DND-41 (cell line): ENCODE results near the gene MCF2L2.

Experiments used
- ATAC-seq: fragments of 200-7000 bp; cut with Tn5 transposase; 3 replicates; pipeline ENCODE4 v1.9.1; 2021; ENCODE audit warnings: low read depth; ENCODE audit not compliant: insufficient read depth
- DNase-seq: peaks from one replicate; pipeline ENCODE4 v3.0.0-alpha.2; 2020
- H2AFZ ChIP-seq: 2 replicates; pipeline ENCODE4 v1.6.0; 2012; ENCODE audit warnings: low read depth, low read length
- H3K27ac ChIP-seq: 2 replicates; pipeline ENCODE4 v1.5.1; 2012; ENCODE audit warnings: low read length, inconsistent platforms
- H3K27me3 ChIP-seq: fragments of 200-600 bp; sonication (generic); 2 replicates; pipeline ENCODE4 v1.6.0; 2012; ENCODE audit warnings: low read length, mild to moderate bottlenecking, inconsistent platforms; ENCODE audit not compliant: insufficient read depth, poor library complexity
- H3K36me3 ChIP-seq: 2 replicates; pipeline ENCODE4 v1.5.1; 2012; ENCODE audit warnings: low read length, inconsistent platforms; ENCODE audit not compliant: insufficient read depth
- H3K4me1 ChIP-seq: 2 replicates; pipeline ENCODE4 v1.5.1; 2012; ENCODE audit warnings: mild to moderate bottlenecking, low read length; ENCODE audit not compliant: insufficient read depth
- H3K4me2 ChIP-seq: 2 replicates; pipeline ENCODE4 v1.6.0; 2012; ENCODE audit warnings: mild to moderate bottlenecking, moderate library complexity, low read length, inconsistent platforms; ENCODE audit not compliant: insufficient read depth
- H3K4me3 ChIP-seq, 2 experiments: fragments of 200-600 bp in 1 of 2; shearing (Covaris generic) in 1 of 2; 2 replicates each; pipeline ENCODE4 v1.5.1; 2012 to 2016; ENCODE audit warnings: inconsistent platforms in 2 of 2, low read length in 2 of 2, mild to moderate bottlenecking in 2 of 2, low read depth in 1 of 2, moderate library complexity in 1 of 2
- H3K79me2 ChIP-seq: 2 replicates; pipeline ENCODE4 v1.6.0; 2012; ENCODE audit warnings: low read length, inconsistent platforms; ENCODE audit not compliant: insufficient read depth
- H3K9ac ChIP-seq: 2 replicates; pipeline ENCODE4 v1.6.0; 2012; ENCODE audit warnings: low read depth, mild to moderate bottlenecking, inconsistent platforms, low read length, moderate library complexity
- H3K9me3 ChIP-seq: 2 replicates; pipeline ENCODE4 v1.5.1; 2012; ENCODE audit warnings: low read length, moderate library complexity, mild to moderate bottlenecking, inconsistent platforms; ENCODE audit not compliant: insufficient read depth, severe bottlenecking
- H4K20me1 ChIP-seq: 2 replicates; pipeline ENCODE4 v1.6.0; 2012; ENCODE audit warnings: low read length; ENCODE audit not compliant: insufficient read depth
- EZH2 ChIP-seq: IDR thresholded peaks from 3 replicates; pipeline ENCODE4 v1.6.1; 2012; ENCODE audit warnings: borderline replicate concordance, low read depth, mild to moderate bottlenecking, moderate library complexity, low read length, inconsistent platforms; ENCODE audit not compliant: severe bottlenecking
- TF ChIP-seq, protein P1 (sequence below): IDR thresholded peaks from 2 replicates; pipeline ENCODE4 v1.5.1; 2012; ENCODE audit warnings: borderline replicate concordance, low read length, moderate library complexity, mild to moderate bottlenecking; ENCODE audit not compliant: poor library complexity, severe bottlenecking; ENCODE audit errors: extremely low read depth

MCF2L2 gene

DNA sequence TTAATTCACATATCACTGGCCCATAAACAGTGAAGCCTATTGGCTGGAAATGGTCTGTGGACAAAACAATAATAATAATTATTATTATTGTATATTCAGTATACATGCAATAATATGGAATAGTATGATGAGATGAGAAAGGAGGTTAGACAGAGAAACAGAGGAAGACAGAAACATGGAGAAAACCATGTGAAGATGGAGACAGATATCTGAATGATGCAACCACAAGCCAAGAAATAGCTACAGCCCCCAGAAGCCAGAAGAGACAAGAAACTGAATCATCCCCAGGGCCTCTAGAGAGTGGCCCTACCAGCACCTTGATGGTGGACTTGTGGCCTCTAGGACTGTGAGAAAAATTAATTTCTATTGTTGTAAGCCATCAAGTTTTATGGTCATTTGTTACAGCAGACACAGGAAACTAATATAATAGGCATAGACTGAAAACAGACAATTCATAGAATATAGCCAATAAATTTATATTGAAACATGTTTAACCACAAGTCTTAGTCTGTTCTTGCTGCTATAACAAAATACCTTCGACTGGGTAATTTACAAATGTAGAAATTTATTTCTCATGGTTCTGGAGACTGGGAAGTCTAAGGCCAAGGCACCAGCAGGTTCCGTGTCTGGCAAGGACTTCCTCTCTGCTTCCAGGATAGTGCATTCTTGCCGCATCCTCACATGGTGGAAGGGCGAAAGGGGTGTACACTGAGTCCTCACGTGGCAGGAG lies 31.6 kb downstream of the MCF2L2 start:
- no peak for DNase-seq
- Histone ChIP-seq H2AFZ (no peak overlapping the region), H3K4me3 (no peak overlapping the region), H3K79me2 (no peaks in the 10 kb centered on the region), H3K27me3 (peaks cover 6% of the 10 kb centered on the region), H3K4me1 (no peaks in the 10 kb centered on the region), H3K4me2 (no peak overlapping the region), H3K9ac (no peak overlapping the region), H4K20me1 (peaks cover 3% of the 10 kb centered on the region; the same call in 1 of the 2 replicates), H3K9me3 (no peaks in the 10 kb centered on the region), H3K27ac (no peak overlapping the region), H3K36me3 (no peaks in the 10 kb centered on the region)
- ATAC-seq, result no peak
- TF ChIP-seq EZH2, result no peak
- TF ChIP-seq, protein P1, sequence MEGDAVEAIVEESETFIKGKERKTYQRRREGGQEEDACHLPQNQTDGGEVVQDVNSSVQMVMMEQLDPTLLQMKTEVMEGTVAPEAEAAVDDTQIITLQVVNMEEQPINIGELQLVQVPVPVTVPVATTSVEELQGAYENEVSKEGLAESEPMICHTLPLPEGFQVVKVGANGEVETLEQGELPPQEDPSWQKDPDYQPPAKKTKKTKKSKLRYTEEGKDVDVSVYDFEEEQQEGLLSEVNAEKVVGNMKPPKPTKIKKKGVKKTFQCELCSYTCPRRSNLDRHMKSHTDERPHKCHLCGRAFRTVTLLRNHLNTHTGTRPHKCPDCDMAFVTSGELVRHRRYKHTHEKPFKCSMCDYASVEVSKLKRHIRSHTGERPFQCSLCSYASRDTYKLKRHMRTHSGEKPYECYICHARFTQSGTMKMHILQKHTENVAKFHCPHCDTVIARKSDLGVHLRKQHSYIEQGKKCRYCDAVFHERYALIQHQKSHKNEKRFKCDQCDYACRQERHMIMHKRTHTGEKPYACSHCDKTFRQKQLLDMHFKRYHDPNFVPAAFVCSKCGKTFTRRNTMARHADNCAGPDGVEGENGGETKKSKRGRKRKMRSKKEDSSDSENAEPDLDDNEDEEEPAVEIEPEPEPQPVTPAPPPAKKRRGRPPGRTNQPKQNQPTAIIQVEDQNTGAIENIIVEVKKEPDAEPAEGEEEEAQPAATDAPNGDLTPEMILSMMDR, result no peak

DNA sequence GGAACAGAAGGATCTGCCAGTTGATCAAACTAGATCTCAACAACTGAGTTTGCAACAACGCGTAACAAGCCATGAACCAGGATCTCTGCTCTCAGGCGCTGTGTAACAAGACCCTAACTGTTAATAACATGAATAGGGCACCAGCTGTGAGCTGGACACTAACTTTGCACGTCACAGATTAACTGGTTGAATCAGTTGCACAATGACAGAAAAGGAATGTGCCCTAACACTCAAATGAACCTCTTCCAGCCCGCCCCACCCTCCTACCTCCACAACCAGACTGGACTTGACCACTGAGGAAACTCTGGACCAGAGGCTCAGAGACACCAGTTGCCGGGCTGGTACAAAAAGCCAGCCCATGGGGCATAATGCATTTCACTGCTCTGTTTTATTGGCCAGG lies 34.3 kb downstream of the MCF2L2 start:
- TF ChIP-seq EZH2, result no peak
- TF ChIP-seq, protein P1, result no peak
- ATAC-seq (no peak), DNase-seq (no peak)
- no peak overlapping the region for H3K9ac ChIP-seq
- peaks cover 3% of the 10 kb centered on the region; the same call in 1 of the 2 replicates for H4K20me1 ChIP-seq
- peaks cover 6% of the 10 kb centered on the region for H3K27me3 ChIP-seq
- H3K27ac ChIP-seq, result no peak overlapping the region
- H3K4me2 ChIP-seq, result no peak overlapping the region
- H3K9me3 ChIP-seq, result no peaks in the 10 kb centered on the region
- H3K79me2 ChIP-seq, result no peaks in the 10 kb centered on the region
- no peak overlapping the region for H3K4me3 ChIP-seq
- H3K36me3 ChIP-seq, result no peaks in the 10 kb centered on the region
- no peaks in the 10 kb centered on the region for H3K4me1 ChIP-seq
- H2AFZ ChIP-seq, result no peak overlapping the region

DNA sequence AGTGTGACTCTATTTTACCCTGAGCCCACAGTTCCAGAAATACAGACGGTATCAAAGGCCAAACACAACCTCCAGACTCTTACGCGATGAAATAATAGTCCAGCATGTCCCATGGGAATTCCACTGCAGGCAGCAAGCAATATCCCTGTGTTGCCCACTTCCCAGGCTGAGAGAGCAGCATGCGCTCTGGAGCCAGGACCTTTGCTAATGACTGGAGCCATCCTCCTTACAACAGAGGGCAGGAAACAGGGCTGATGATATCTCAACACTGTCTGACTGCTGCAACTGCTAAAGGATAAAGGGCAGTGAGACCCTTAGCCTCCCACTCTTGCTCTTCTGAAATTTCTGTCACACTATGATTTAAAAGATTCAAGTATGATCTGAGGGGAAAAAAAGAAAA lies 34.8 kb downstream of the MCF2L2 start:
- H2AFZ ChIP-seq, result no peak overlapping the region
- H3K9me3 ChIP-seq, result no peaks in the 10 kb centered on the region
- DNase-seq, result no peak
- TF ChIP-seq EZH2, result no peak
- TF ChIP-seq, protein P1, result no peak
- H3K4me2 ChIP-seq, result no peak overlapping the region
- no peaks in the 10 kb centered on the region for H3K4me1 ChIP-seq
- peaks cover 3% of the 10 kb centered on the region; the same call in 1 of the 2 replicates for H4K20me1 ChIP-seq
- H3K36me3 ChIP-seq, result no peaks in the 10 kb centered on the region
- H3K27ac ChIP-seq, result no peak overlapping the region
- no peaks in the 10 kb centered on the region for H3K79me2 ChIP-seq
- no peak for ATAC-seq
- no peak overlapping the region for H3K4me3 ChIP-seq
- peaks cover 5% of the 10 kb centered on the region for H3K27me3 ChIP-seq
- no peak overlapping the region for H3K9ac ChIP-seq
